ENCODE results near the gene SCAF1. TPM values are rescaled to one million over a fixed set of nuclear protein-coding genes. Genes with fewer than 3 reads are reported as not detected.

Gene SCAF1
- polyA plus RNA-seq, 2 donors = 16.9 to 26.7 TPM

- Histone ChIP-seq H3K36me3 (ENCODE audit: control insufficient read depth in 2 of 2, insufficient read depth in 2 of 2, low read length in 1 of 2) (peaks cover 3 to 45% of the 10 kb centered on the region in 2 donors), H3K4me3 (ENCODE audit: low read depth in 1 of 2, low read length in 2 of 2) (no peak overlapping the region), H3K27me3 (ENCODE audit: control insufficient read depth in 1 of 2, insufficient read depth in 2 of 2, low read length in 2 of 2) (no peaks in the 10 kb centered on the region), H3K4me1 (ENCODE audit: control insufficient read depth in 2 of 2, insufficient read depth in 2 of 2, low read length in 1 of 2) (peaks cover 3% of the 10 kb centered on the region in 2 donors), H3K27ac (ENCODE audit: low read depth in 2 of 2, low read length in 1 of 2) (no peak overlapping the region), H3K9me3 (ENCODE audit: control insufficient read depth in 2 of 2, insufficient read depth in 1 of 2, low read depth in 1 of 2, low read length in 1 of 2) (no peaks in the 10 kb centered on the region)
- 95% methylated on average over 57 to 65 of the region's 65 CpGs for WGBS, 2 donors
Measured at GRCh38 chr19:49596954-49597702, 44.9 kb upstream of the SCAF1 start.

GRCh38 chr19:49597703-49597974 is 44.4 kb upstream of the SCAF1 start:
- H3K4me3 ChIP-seq (ENCODE audit: low read depth in 1 of 2, low read length in 2 of 2) = no peak overlapping the region
- no peaks in the 10 kb centered on the region for H3K27me3 ChIP-seq (ENCODE audit: control insufficient read depth in 1 of 2, insufficient read depth in 2 of 2, low read length in 2 of 2)
- H3K4me1 ChIP-seq (ENCODE audit: control insufficient read depth in 2 of 2, insufficient read depth in 2 of 2, low read length in 1 of 2) = peaks cover 3% of the 10 kb centered on the region in 2 donors
- peaks cover 3 to 49% of the 10 kb centered on the region in 2 donors for H3K36me3 ChIP-seq (ENCODE audit: control insufficient read depth in 2 of 2, insufficient read depth in 2 of 2, low read length in 1 of 2)
- 94 to 95% methylated on average over 28 to 29 of the region's 29 CpGs for WGBS, 2 donors
- no peak overlapping the region for H3K27ac ChIP-seq (ENCODE audit: low read depth in 2 of 2, low read length in 1 of 2)
- H3K9me3 ChIP-seq (ENCODE audit: control insufficient read depth in 2 of 2, insufficient read depth in 1 of 2, low read depth in 1 of 2, low read length in 1 of 2) = no peaks in the 10 kb centered on the region

GRCh38 chr19:49599378-49600295 is 42.4 kb upstream of the SCAF1 start:
- 94 to 95% methylated on average over 25 to 26 of the region's 26 CpGs for WGBS, 2 donors
- Histone ChIP-seq H3K27ac (ENCODE audit: low read depth in 2 of 2, low read length in 1 of 2) (no peak overlapping the region), H3K4me1 (ENCODE audit: control insufficient read depth in 2 of 2, insufficient read depth in 2 of 2, low read length in 1 of 2) (peaks cover 0 to 1% of the 10 kb centered on the region in 2 donors), H3K9me3 (ENCODE audit: control insufficient read depth in 2 of 2, insufficient read depth in 1 of 2, low read depth in 1 of 2, low read length in 1 of 2) (no peaks in the 10 kb centered on the region), H3K4me3 (ENCODE audit: low read depth in 1 of 2, low read length in 2 of 2) (no peak overlapping the region), H3K36me3 (ENCODE audit: control insufficient read depth in 2 of 2, insufficient read depth in 2 of 2, low read length in 1 of 2) (peaks cover 8 to 53% of the 10 kb centered on the region in 2 donors), H3K27me3 (ENCODE audit: control insufficient read depth in 1 of 2, insufficient read depth in 2 of 2, low read length in 2 of 2) (no peaks in the 10 kb centered on the region)

- H3K4me3 ChIP-seq (ENCODE audit: low read depth in 1 of 2, low read length in 2 of 2) = no peak overlapping the region
- no peaks in the 10 kb centered on the region for H3K27me3 ChIP-seq (ENCODE audit: control insufficient read depth in 1 of 2, insufficient read depth in 2 of 2, low read length in 2 of 2)
- H3K36me3 ChIP-seq (ENCODE audit: control insufficient read depth in 2 of 2, insufficient read depth in 2 of 2, low read length in 1 of 2) = peaks cover 8 to 42% of the 10 kb centered on the region in 2 donors
- WGBS, 2 donors = 95 to 97% methylated on average over 27 to 38 of the region's 38 CpGs
- H3K27ac ChIP-seq (ENCODE audit: low read depth in 2 of 2, low read length in 1 of 2) = no peak overlapping the region
- no peaks in the 10 kb centered on the region for H3K9me3 ChIP-seq (ENCODE audit: control insufficient read depth in 2 of 2, insufficient read depth in 1 of 2, low read depth in 1 of 2, low read length in 1 of 2)
- no peaks in the 10 kb centered on the region for H3K4me1 ChIP-seq (ENCODE audit: control insufficient read depth in 2 of 2, insufficient read depth in 2 of 2, low read length in 1 of 2)
Measured at GRCh38 chr19:49601482-49602038, 40.4 kb upstream of the SCAF1 start.

GRCh38 chr19:49602806-49603205 is 39.2 kb upstream of the SCAF1 start:
- Histone ChIP-seq H3K9me3 (ENCODE audit: control insufficient read depth in 2 of 2, insufficient read depth in 1 of 2, low read depth in 1 of 2, low read length in 1 of 2) (no peaks in the 10 kb centered on the region), H3K27ac (ENCODE audit: low read depth in 2 of 2, low read length in 1 of 2) (no peak overlapping the region), H3K27me3 (ENCODE audit: control insufficient read depth in 1 of 2, insufficient read depth in 2 of 2, low read length in 2 of 2) (no peaks in the 10 kb centered on the region), H3K4me1 (ENCODE audit: control insufficient read depth in 2 of 2, insufficient read depth in 2 of 2, low read length in 1 of 2) (no peaks in the 10 kb centered on the region), H3K36me3 (ENCODE audit: control insufficient read depth in 2 of 2, insufficient read depth in 2 of 2, low read length in 1 of 2) (peaks cover 8 to 37% of the 10 kb centered on the region in 2 donors), H3K4me3 (ENCODE audit: low read depth in 1 of 2, low read length in 2 of 2) (no peak overlapping the region)
- 97% methylated on average over 2 of the region's 2 CpGs for WGBS, 2 donors

GRCh38 chr19:49605605-49606004 is 36.4 kb upstream of the SCAF1 start:
- H3K27ac ChIP-seq (ENCODE audit: low read depth in 2 of 2, low read length in 1 of 2) = no peak overlapping the region

GRCh38 chr19:49609499-49610092 is 32.4 kb upstream of the SCAF1 start:
- WGBS, 2 donors = 95 to 96% methylated on average over 11 to 12 of the region's 12 CpGs
- H3K9me3 ChIP-seq (ENCODE audit: control insufficient read depth in 2 of 2, insufficient read depth in 1 of 2, low read depth in 1 of 2, low read length in 1 of 2) = no peaks in the 10 kb centered on the region
- H3K4me3 ChIP-seq (ENCODE audit: low read depth in 1 of 2, low read length in 2 of 2) = no peak overlapping the region
- no peaks in the 10 kb centered on the region for H3K27me3 ChIP-seq (ENCODE audit: control insufficient read depth in 1 of 2, insufficient read depth in 2 of 2, low read length in 2 of 2)
- peaks cover 0 to 5% of the 10 kb centered on the region in 2 donors for H3K4me1 ChIP-seq (ENCODE audit: control insufficient read depth in 2 of 2, insufficient read depth in 2 of 2, low read length in 1 of 2)
- H3K27ac ChIP-seq (ENCODE audit: low read depth in 2 of 2, low read length in 1 of 2) = no peak overlapping the region
- peaks cover 0 to 15% of the 10 kb centered on the region in 2 donors for H3K36me3 ChIP-seq (ENCODE audit: control insufficient read depth in 2 of 2, insufficient read depth in 2 of 2, low read length in 1 of 2)

More at GRCh38 chr19:49605605-49606004, 36.4 kb upstream of the SCAF1 start:
- Histone ChIP-seq H3K27me3 (ENCODE audit: control insufficient read depth in 1 of 2, insufficient read depth in 2 of 2, low read length in 2 of 2) (no peaks in the 10 kb centered on the region), H3K4me3 (ENCODE audit: low read depth in 1 of 2, low read length in 2 of 2) (no peak overlapping the region), H3K4me1 (ENCODE audit: control insufficient read depth in 2 of 2, insufficient read depth in 2 of 2, low read length in 1 of 2) (no peaks in the 10 kb centered on the region), H3K36me3 (ENCODE audit: control insufficient read depth in 2 of 2, insufficient read depth in 2 of 2, low read length in 1 of 2) (peaks cover 4 to 32% of the 10 kb centered on the region in 2 donors), H3K9me3 (ENCODE audit: control insufficient read depth in 2 of 2, insufficient read depth in 1 of 2, low read depth in 1 of 2, low read length in 1 of 2) (no peaks in the 10 kb centered on the region)
- 82 to 83% methylated on average over 7 of the region's 7 CpGs for WGBS, 2 donors

GRCh38 chr19:49613374-49613773 is 28.6 kb upstream of the SCAF1 start:
- 65 to 73% methylated on average over 4 of the region's 4 CpGs for WGBS, 2 donors

GRCh38 chr19:49614096-49614833 is 27.7 kb upstream of the SCAF1 start:
- H3K9me3 ChIP-seq (ENCODE audit: control insufficient read depth in 2 of 2, insufficient read depth in 1 of 2, low read depth in 1 of 2, low read length in 1 of 2) = no peaks in the 10 kb centered on the region
- H3K27me3 ChIP-seq (ENCODE audit: control insufficient read depth in 1 of 2, insufficient read depth in 2 of 2, low read length in 2 of 2) = no peaks in the 10 kb centered on the region
- 74 to 79% methylated on average over 19 of the region's 19 CpGs for WGBS, 2 donors
- H3K4me1 ChIP-seq (ENCODE audit: control insufficient read depth in 2 of 2, insufficient read depth in 2 of 2, low read length in 1 of 2) = peaks cover 0 to 5% of the 10 kb centered on the region in 2 donors
- H3K4me3 ChIP-seq (ENCODE audit: low read depth in 1 of 2, low read length in 2 of 2) = no peak overlapping the region
- peaks cover 0 to 32% of the 10 kb centered on the region in 2 donors for H3K36me3 ChIP-seq (ENCODE audit: control insufficient read depth in 2 of 2, insufficient read depth in 2 of 2, low read length in 1 of 2)
- peak overlapping the region in 1 of 2 donors; percentile 42 for H3K27ac ChIP-seq (ENCODE audit: low read depth in 2 of 2, low read length in 1 of 2)

More at GRCh38 chr19:49613374-49613773, 28.6 kb upstream of the SCAF1 start:
- peaks cover 0 to 5% of the 10 kb centered on the region in 2 donors for H3K4me1 ChIP-seq (ENCODE audit: control insufficient read depth in 2 of 2, insufficient read depth in 2 of 2, low read length in 1 of 2)
- H3K9me3 ChIP-seq (ENCODE audit: control insufficient read depth in 2 of 2, insufficient read depth in 1 of 2, low read depth in 1 of 2, low read length in 1 of 2) = no peaks in the 10 kb centered on the region
- H3K4me3 ChIP-seq (ENCODE audit: low read depth in 1 of 2, low read length in 2 of 2) = no peak overlapping the region
- peaks cover 0 to 29% of the 10 kb centered on the region in 2 donors for H3K36me3 ChIP-seq (ENCODE audit: control insufficient read depth in 2 of 2, insufficient read depth in 2 of 2, low read length in 1 of 2)
- no peaks in the 10 kb centered on the region for H3K27me3 ChIP-seq (ENCODE audit: control insufficient read depth in 1 of 2, insufficient read depth in 2 of 2, low read length in 2 of 2)
- H3K27ac ChIP-seq (ENCODE audit: low read depth in 2 of 2, low read length in 1 of 2) = peak overlapping the region; percentile 48 to 72
